A549 (cell line): Measurements from ENCODE around the gene CCDC57. TPM values are rescaled to one million over a fixed set of nuclear protein-coding genes. Genes with fewer than 3 reads are reported as not detected.

Experiments
- ATAC-seq, 2 experiments: fragments of 200-7000 bp in 1 of 2; fragments of >200 bp in 1 of 2; cut with Nextera tagmentation in 1 of 2; cut with Tn5 transposase in 1 of 2; 3 replicates each; pipeline versions ENCODE4 v1.8.0 to v1.9.1; 2018 to 2020; ENCODE audit warnings: mild to moderate bottlenecking in 1 of 2, moderate library complexity in 1 of 2
- CTCF ChIA-PET: fragments of 300-600 bp; sonication (Branson Sonifier 250); formaldehyde crosslinking; extraction: SDS; loops from one replicate; lab custom pipeline; 2021; ENCODE audit warnings: antibody characterized with exemption, inconsistent platforms; lab: Yijun Ruan, JAX
- POLR2A ChIA-PET: fragments of 350-600 bp; formaldehyde crosslinking; extraction: SDS; loops from one replicate; lab custom pipeline; 2021; ENCODE audit warnings: antibody characterized with exemption, inconsistent platforms; lab: Yijun Ruan, JAX
- DNase-seq, 2 experiments: peaks; one replicate each; pipeline versions ENCODE4 v3.0.0 to v3.0.0-alpha.2; 2011 to 2016; ENCODE audit warnings: low read depth in 1 of 2, low spot score in 1 of 2
- FAIRE-seq: peaks from 2 replicates; lab custom pipeline; 2011; peaks lifted over from hg19 to GRCh38; lab: Jason Lieb, UNC
- H3K27ac ChIP-seq, 2 experiments: fragments of >200 bp; sonication (Bioruptor Twin); formaldehyde crosslinking; 3 replicates each; pipeline ENCODE4 v1.5.1; 2016 to 2017
- H3K4me1 ChIP-seq: fragments of >200 bp; sonication (Bioruptor Twin); formaldehyde crosslinking; 3 replicates; pipeline ENCODE4 v1.6.1; 2016
- H3K4me2 ChIP-seq: fragments of >200 bp; sonication (Bioruptor Twin); formaldehyde crosslinking; 3 replicates; pipeline ENCODE4 v1.6.1; 2016
- H3K4me3 ChIP-seq: fragments of >200 bp; sonication (Bioruptor Twin); formaldehyde crosslinking; 3 replicates; pipeline ENCODE4 v1.5.1; 2016
- H3K9me3 ChIP-seq: fragments of >200 bp; sonication (Bioruptor Twin); formaldehyde crosslinking; 3 replicates; pipeline ENCODE4 v1.6.1; 2016
- BHLHE40 ChIP-seq: IDR thresholded peaks from 2 replicates; pipeline ENCODE4 v1.6.1; 2012; ENCODE audit warnings: low read depth, low read length, inconsistent platforms
- CTCF ChIP-seq: fragments of >200 bp; sonication (Bioruptor Twin); formaldehyde crosslinking; IDR thresholded peaks from 3 replicates; pipeline ENCODE4 v1.5.1; 2016
- EHF ChIP-seq: fragments of 250-450 bp; sonication (Bioruptor Pico); IDR thresholded peaks from 2 replicates; pipeline ENCODE4 v1.5.0; 2020; ENCODE audit warnings: mild to moderate bottlenecking
- ELK1 ChIP-seq: fragments of 150-350 bp; IDR thresholded peaks from 2 replicates; pipeline ENCODE4 v1.6.1; 2014; ENCODE audit warnings: low read depth, mild to moderate bottlenecking, low read length
- EP300 ChIP-seq, 2 experiments: fragments of >200 bp; sonication (Bioruptor Twin); formaldehyde crosslinking; IDR thresholded peaks; 2 replicates in 1 of 2; 3 replicates in 1 of 2; pipeline ENCODE4 v1.6.1; 2016 to 2017
- JUN ChIP-seq, 2 experiments: fragments of >200 bp; sonication (Bioruptor Twin); formaldehyde crosslinking; IDR thresholded peaks; 2 replicates in 1 of 2; 3 replicates in 1 of 2; pipeline ENCODE4 v1.6.1; 2016 to 2017
- KDM1A ChIP-seq: fragments of 200-600 bp; sonication (generic); IDR thresholded peaks from 2 replicates; pipeline ENCODE4 v1.6.1; 2016; ENCODE audit warnings: low read depth, mild to moderate bottlenecking
- PBX3 ChIP-seq: IDR thresholded peaks from 2 replicates; pipeline ENCODE4 v1.6.1; 2012
- RFX5 ChIP-seq: fragments of 450-650 bp; IDR thresholded peaks from 2 replicates; pipeline ENCODE4 v1.7.1; 2014; ENCODE audit warnings: antibody characterized with exemption, mild to moderate bottlenecking, moderate library complexity
- RNF2 ChIP-seq: fragments of 200-600 bp; sonication (generic); IDR thresholded peaks from 2 replicates; pipeline ENCODE4 v1.6.1; 2016; ENCODE audit warnings: low read depth, mild to moderate bottlenecking, antibody characterized with exemption, moderate library complexity, borderline replicate concordance
- SREBF2 ChIP-seq: fragments of 450-650 bp; IDR thresholded peaks from 2 replicates; pipeline ENCODE4 v1.6.1; 2014; ENCODE audit warnings: mild to moderate bottlenecking, moderate library complexity
- TFCP2L1 ChIP-seq: fragments of 250-450 bp; sonication (Bioruptor Pico); IDR thresholded peaks from 2 replicates; pipeline ENCODE4 v1.5.0; 2021; ENCODE audit warnings: mild to moderate bottlenecking
- TP53 ChIP-seq: fragments of 250-450 bp; sonication (Bioruptor Pico); IDR thresholded peaks from 2 replicates; pipeline ENCODE4 v1.5.0; 2021; ENCODE audit warnings: mild to moderate bottlenecking, moderate library complexity
- WGBS: methylation state at CpG from one replicate; pipeline ENCODE4 v1.1.6; 2017; ENCODE audit errors: missing lambda C conversion rate; 5-methylcytosine and 5-hydroxymethylcytosine counted together
- polyA plus RNA-seq, 4 experiments: library from polyadenylated mRNA; depleted of rRNA in 3 of 4; stranded (reverse); fragments of >200 nt; fragmentation: RNase III in 1 of 4; extraction: RNeasy Plus Mini Kit Qiagen cat#74134 plus additional on column Dnase treatment in 1 of 4; gene quantifications; 2 replicates in 3 of 4; 3 replicates in 1 of 4; pipeline ENCODE4 v1.2.3, GENCODE V29; 2011 to 2017

CCDC57 gene
- polyA plus RNA-seq, 2 of the 4 experiments (the other 2 are of a cell fraction) = 18.2 to 18.5 TPM

GRCh38 chr17:82108496-82108945 is 104.1 kb downstream of the CCDC57 start:
- FAIRE-seq (no peak), ATAC-seq (no peak), DNase-seq (no peak)
- 91% methylated on average over 19 of the region's 19 CpGs for WGBS
- POLR2A ChIA-PET = interaction anchor here (0.6 to 0.7 kb wide), 2 partner anchors 10 kb away, joined by 3 to 4 read pairs; partner anchors contain the start of gene FASN
- TF ChIP-seq KDM1A (no peak), EHF (CRISPR knock-in tag) (no peak), BHLHE40 (no peak), TP53 (CRISPR knock-in tag) (no peak)
- CTCF ChIA-PET = interaction anchor here (0.9 to 4.2 kb wide), 8 partner anchors 10 to 168 kb away, joined by 3 to 35 read pairs (median 4); partner anchors contain the start of gene FASN
- Histone ChIP-seq H3K4me1 (peaks cover 34% of the 10 kb centered on the region), H3K4me2 (no peak overlapping the region), H3K27ac (no peak overlapping the region), H3K9me3 (no peaks in the 10 kb centered on the region), H3K4me3 (no peak overlapping the region)

GRCh38 chr17:82108038-82108437 is 104.6 kb downstream of the CCDC57 start:
- FAIRE-seq (no peak), DNase-seq (no peak), ATAC-seq (no peak)
- CTCF ChIA-PET = interaction anchor here (0.6 to 4.2 kb wide), 8 partner anchors 10 to 168 kb away, joined by 3 to 35 read pairs (median 3); partner anchors contain the start of gene FASN
- WGBS = 84% methylated on average over 10 of the region's 14 CpGs
- TF ChIP-seq JUN (IDR thresholded peaks at IDR 0.05) = 0 out of 5 replicates have a peak, but pooled peaks of 1 of the 2 experiments have one; percentile 13
- TF ChIP-seq KDM1A = no peak
- TF ChIP-seq, all 56 proteins: peak for 1
- no peaks in the 10 kb centered on the region for H3K9me3 ChIP-seq
- no peak overlapping the region for H3K4me3 ChIP-seq
- H3K4me2 ChIP-seq = no peak overlapping the region
- peaks cover 39% of the 10 kb centered on the region for H3K4me1 ChIP-seq
- POLR2A ChIA-PET = interaction anchor here (0.7 kb wide), 1 partner anchor 10 kb away, joined by 3 read pairs; the partner anchor contains the start of gene FASN
- H3K27ac ChIP-seq = no peak overlapping the region

GRCh38 chr17:82107341-82107860 is 105.2 kb downstream of the CCDC57 start:
- ATAC-seq (peak; percentile 48 to 49), DNase-seq (peak; percentile 59 to 62), FAIRE-seq (no peak)
- 90% methylated on average over 24 of the region's 24 CpGs for WGBS
- no peak overlapping the region; a peak in 1 of 6 replicates for H3K27ac ChIP-seq
- H3K4me3 ChIP-seq = no peak overlapping the region
- no peak for TF ChIP-seq PBX3
- 0 out of 3 replicates have a peak, but pooled peaks have one; percentile 8 for TF ChIP-seq CTCF
- peaks cover 40% of the 10 kb centered on the region for H3K4me1 ChIP-seq
- POLR2A ChIA-PET = interaction anchor here (1.7 kb wide), 1 partner anchor 9 kb away, joined by 10 read pairs; the partner anchor contains the start of gene FASN
- H3K4me2 ChIP-seq = no peak overlapping the region
- CTCF ChIA-PET = interaction anchor here (0.6 to 4.2 kb wide), 10 partner anchors 8 to 86 kb away, joined by 3 to 35 read pairs (median 3); partner anchors contain the start of gene FASN
- no peaks in the 10 kb centered on the region for H3K9me3 ChIP-seq

- FAIRE-seq (no peak), DNase-seq (no peak)
- Histone ChIP-seq H3K4me3 (no peak overlapping the region), H3K27ac (peak overlapping the region; percentile 54 to 73), H3K4me2 (peak overlapping the region; percentile 48)
- WGBS = 70% methylated on average over 5 of the region's 9 CpGs
- CTCF ChIA-PET = interaction anchor here (0.8 to 4.2 kb wide), 12 partner anchors 8 to 92 kb away, joined by 3 to 35 read pairs (median 4); no protein-coding TSS in a partner anchor
- TF ChIP-seq EP300 (IDR thresholded peaks at IDR 0.05) (no peak), RNF2 (no peak), CTCF (no peak), RFX5 (no peak), TFCP2L1 (CRISPR knock-in tag) (no peak), ELK1 (no peak), SREBF2 (no peak)
- TF ChIP-seq, all 56 proteins: peak for 0
- ATAC-seq = peak in 1 of 2 experiments; percentile 8; a peak in 3 of 6 replicates
- no peaks in the 10 kb centered on the region for H3K9me3 ChIP-seq
- POLR2A ChIA-PET = interaction anchor here (1.7 kb wide), 1 partner anchor 8 kb away, joined by 10 read pairs; the partner anchor contains the start of gene FASN
- peaks cover 46% of the 10 kb centered on the region for H3K4me1 ChIP-seq
Measured at GRCh38 chr17:82106688-82107305, 105.8 kb downstream of the CCDC57 start.
